K562 (cell line): ENCODE results near the gene HLA-DMB. TPM values are rescaled to one million over a fixed set of nuclear protein-coding genes. Genes with fewer than 3 reads are reported as not detected.
A peak's percentile ranks its signal among the peaks of the same experiment; 100 is the strongest.

Experiments used
- AFF1 ChIP-seq, 2 experiments: fragments of 450-650 bp; IDR thresholded peaks; 2 replicates each; pipeline ENCODE4 v1.6.1; 2018; ENCODE audit warnings: mild to moderate bottlenecking in 2 of 2, low read depth in 1 of 2; ENCODE audit not compliant: partially characterized antibody in 2 of 2
- DIDO1 ChIP-seq: fragments of 450-650 bp; IDR thresholded peaks from 2 replicates; pipeline ENCODE4 v1.6.1; 2016; ENCODE audit warnings: low read depth, missing biosample characterization, missing genetic modification characterization
- ETV6 ChIP-seq, 3 experiments: fragments of 150-350 bp in 1 of 3; sonication (generic) in 1 of 3; formaldehyde crosslinking in 1 of 3; IDR thresholded peaks; 2 replicates each; pipeline versions ENCODE4 v1.6.1 to v1.8.0; 2014 to 2022; ENCODE audit warnings: borderline replicate concordance in 2 of 3, low read depth in 2 of 3, antibody characterized with exemption in 1 of 3, low read length in 1 of 3, mild to moderate bottlenecking in 1 of 3, missing genetic modification reagents in 1 of 3
- JUNB ChIP-seq: fragments of 450-650 bp; formaldehyde crosslinking; conservative IDR thresholded peaks from 2 replicates; pipeline ENCODE4 v1.4.0; 2020; ENCODE audit warnings: mild to moderate bottlenecking
- MAFG ChIP-seq: fragments of 450-650 bp; conservative IDR thresholded peaks from 2 replicates; pipeline ENCODE4 v1.6.1; 2016; ENCODE audit warnings: missing genetic modification characterization, missing compliant biosample characterization
- NELFE ChIP-seq: IDR thresholded peaks from 2 replicates; pipeline ENCODE4 v1.6.1; 2011; ENCODE audit warnings: mild to moderate bottlenecking; ENCODE audit not compliant: insufficient read depth, insufficient read length
- SNAPC5 ChIP-seq: fragments of 250-450 bp; sonication (Bioruptor Pico); IDR thresholded peaks from 2 replicates; pipeline ENCODE4 v1.8.0; 2021; ENCODE audit warnings: moderate library complexity, mild to moderate bottlenecking, inconsistent platforms
- SP2 ChIP-seq: IDR thresholded peaks from 2 replicates; pipeline ENCODE4 v1.6.1; 2011; ENCODE audit warnings: mild to moderate bottlenecking, low read depth, low read length, moderate library complexity; ENCODE audit not compliant: poor library complexity, severe bottlenecking; ENCODE audit errors: extremely low read depth
- SPI1 ChIP-seq: IDR thresholded peaks from 2 replicates; pipeline ENCODE4 v1.6.1; 2011; ENCODE audit warnings: low read depth, low read length, control low read depth, borderline replicate concordance
- UBTF ChIP-seq, 2 experiments: IDR thresholded peaks; 2 replicates each; pipeline ENCODE4 v1.6.1; 2012; ENCODE audit warnings: improper control_type of control experiment in 2 of 2, low read depth in 2 of 2, low read length in 2 of 2, borderline replicate concordance in 1 of 2
- ZHX1 ChIP-seq: fragments of 150-350 bp; conservative IDR thresholded peaks from 2 replicates; pipeline ENCODE4 v1.6.1; 2014; ENCODE audit warnings: low read length
- polyA plus RNA-seq, 8 experiments: library from polyadenylated mRNA; depleted of rRNA in 4 of 8; stranded (reverse) in 5 of 8; unstranded in 3 of 8; fragments of >200 nt; fragmentation: Nextera tagmentation in 2 of 8; fragmentation: Illumina TruSeq in 1 of 8; extraction: Ambion mirVana in 2 of 8; extraction: Trizol in 1 of 8; gene quantifications; 2 replicates each; pipeline versions ENCODE4 v1.2.1 to v1.2.3, GENCODE V29; 2011 to 2014; ENCODE audit warnings: inconsistent platforms in 1 of 8, missing spikeins in 1 of 8
- total RNA-seq, 7 experiments: library from RNA; depleted of rRNA in 6 of 7; stranded (reverse); fragments of >200 nt in 6 of 7; fragmentation: Illumina TruSeq in 2 of 7; extraction: Trizol in 2 of 7; gene quantifications; 2 replicates each; pipeline versions ENCODE4 v1.2.1 to v1.2.3, GENCODE V29; 2011 to 2021; ENCODE audit warnings: low replicate concordance in 1 of 7

The HLA-DMB gene
- total and polyA plus RNA-seq, 9 of the 15 experiments (the other 6 are each of a cell fraction or from before 2014, with no cell fraction given) = 0.38 TPM; not detected in 8

- TF ChIP-seq AFF1 (IDR thresholded peaks at IDR 0.05; ENCODE audit: low read depth in 1 of 2, partially characterized antibody in 2 of 2) (peak in 1 of 2 experiments; percentile 82), ETV6 (IDR thresholded peaks at IDR 0.05; ENCODE audit: borderline replicate concordance in 1 of 2, low read depth in 2 of 2, low read length in 1 of 2) (0 out of 4 replicates have a peak, but pooled peaks of 1 of the 2 experiments have one; percentile 12), ETV6 (CRISPR knock-in tag; IDR thresholded peaks at IDR 0.05; ENCODE audit: borderline replicate concordance) (no peak; the same call in 1 of the 2 replicates), SP2 (no peak), SPI1 (peak; percentile 68), SNAPC5 (CRISPR knock-in tag) (no peak), NELFE (peak; percentile 100), UBTF (IDR thresholded peaks at IDR 0.05; ENCODE audit: borderline replicate concordance in 1 of 2, low read depth in 2 of 2, low read length in 2 of 2) (no peak), MAFG (tag) (no peak), JUNB (CRISPR knock-in tag) (peak; percentile 100), ZHX1 (peak; percentile 93), DIDO1 (tag) (no peak)
Observed at GRCh38 chr6:32971581-32972352, 30.9 kb upstream of the HLA-DMB start (continued).
